SK-MEL-5 (cell line): ENCODE results near the gene HOMER1. TPM values are rescaled to one million over a fixed set of nuclear protein-coding genes. Genes with fewer than 3 reads are reported as not detected.
A peak's percentile ranks its signal among the peaks of the same experiment; 100 is the strongest.
"Not testable (repeated sequence)": the region's sequence is repeated elsewhere in the genome, so short reads cannot be mapped to it uniquely, and the experiment has no call there.

ENCODE experiments used
- DNase-seq: peaks from one replicate; pipeline ENCODE4 v3.0.0-alpha.2; 2016; ENCODE audit warnings: low read depth, low spot score
- in situ Hi-C: cut with HindIII; loops from 2 replicates; pipeline ENCODE4 v1.10.0; 2016; ENCODE audit warnings: low sequenced_read_pairs, high pct_unique_total_duplicates, low pct_unique_long_range_greater_than_20kb
- small RNA-seq, 2 experiments: library from RNA; depleted of rRNA; stranded (forward); fragments of <200 nt; gene quantifications; one replicate each; pipeline ENCODE3, GENCODE V24; 2014
- total RNA-seq: library from RNA; depleted of rRNA; stranded (reverse); fragments of >200 nt; shearing (Covaris generic); gene quantifications from 2 replicates; pipeline ENCODE4 v1.2.3, GENCODE V29; 2014; rRNA removed

The HOMER1 gene
- total RNA-seq, 1 experiment from 2014 or later, result 12.6 TPM

DNA sequence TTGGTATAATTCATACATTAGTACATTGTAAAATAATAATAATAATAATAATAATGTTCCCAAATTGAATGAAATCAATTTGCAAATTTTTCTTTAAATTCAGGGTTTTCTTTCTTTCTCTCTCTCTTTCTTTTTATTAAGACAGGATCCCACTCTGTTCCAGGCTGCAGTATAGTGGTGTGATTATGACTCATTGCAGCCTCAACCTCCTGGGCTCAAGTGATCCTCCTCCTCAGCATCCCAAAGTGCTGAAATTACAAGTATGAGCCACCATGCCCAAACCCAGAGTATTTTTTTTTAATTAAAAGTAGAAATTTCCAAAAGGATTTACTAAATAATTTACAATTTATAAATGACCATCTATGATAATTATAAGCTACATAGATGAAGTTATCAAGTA lies 117.7 kb downstream of the HOMER1 start:
- DNase-seq, result peak; percentile 13
- in situ Hi-C loops, result no loop called here

DNA sequence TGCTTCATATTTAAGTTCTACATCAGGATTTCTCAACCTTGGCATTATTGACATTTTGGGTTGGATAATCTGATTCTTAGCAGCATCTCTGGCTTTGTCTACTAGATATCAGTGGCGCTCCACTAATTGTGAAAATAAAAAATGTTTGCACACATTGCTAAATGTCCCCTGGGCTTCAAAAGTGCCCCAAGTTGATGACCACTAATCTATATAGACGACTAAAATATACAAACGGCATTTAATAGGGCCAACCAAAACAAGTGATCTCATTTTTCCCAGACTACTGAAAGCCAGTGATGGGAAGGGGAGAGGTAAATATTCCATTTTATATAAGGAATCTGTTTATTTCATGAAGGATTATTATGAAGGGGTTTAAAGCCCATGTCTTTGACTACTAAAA lies 118.6 kb downstream of the HOMER1 start:
- DNase-seq, result no peak
- in situ Hi-C loops, result no loop called here

DNA sequence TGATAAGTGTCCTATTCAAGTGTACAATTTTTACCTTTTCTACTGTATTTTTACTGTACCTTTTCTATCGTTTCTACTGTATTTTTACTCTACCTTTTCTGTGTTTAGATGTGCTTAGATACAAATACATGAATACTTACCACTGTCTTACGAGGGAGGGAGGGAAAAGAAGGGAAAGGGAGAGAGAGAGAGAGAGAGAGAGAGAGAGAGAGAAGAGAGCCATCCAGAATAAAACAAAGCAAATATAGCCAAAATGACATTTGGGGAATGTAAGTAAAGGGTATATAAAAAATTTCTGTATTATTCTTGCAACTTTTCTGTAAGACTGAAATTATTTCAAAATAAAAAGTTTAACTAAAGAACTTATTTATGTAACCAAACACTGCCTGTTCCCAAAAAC lies 121.2 kb downstream of the HOMER1 start:
- no peak for DNase-seq
- in situ Hi-C loops, result no loop called here

DNA sequence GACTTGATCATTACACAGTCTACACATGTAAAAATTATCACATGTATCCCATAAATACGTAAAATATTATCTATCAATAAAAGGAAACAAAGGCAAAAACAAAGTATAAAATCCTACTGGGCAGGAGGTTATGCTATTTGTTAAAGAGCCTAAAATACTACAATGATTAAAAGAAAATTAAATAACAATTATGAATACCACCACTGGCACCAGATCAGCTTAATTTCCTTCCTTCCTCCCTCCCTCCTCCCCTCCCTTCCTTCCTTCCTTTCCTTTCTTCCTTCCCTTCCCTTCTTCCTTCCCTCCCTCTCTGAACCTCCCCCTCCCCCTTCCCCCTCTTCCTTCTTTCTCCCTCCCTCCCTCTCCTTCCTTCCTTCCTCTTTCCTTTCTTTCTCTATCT lies 127.3 kb downstream of the HOMER1 start:
- in situ Hi-C loops, result no loop called here
- no peak for DNase-seq

DNA sequence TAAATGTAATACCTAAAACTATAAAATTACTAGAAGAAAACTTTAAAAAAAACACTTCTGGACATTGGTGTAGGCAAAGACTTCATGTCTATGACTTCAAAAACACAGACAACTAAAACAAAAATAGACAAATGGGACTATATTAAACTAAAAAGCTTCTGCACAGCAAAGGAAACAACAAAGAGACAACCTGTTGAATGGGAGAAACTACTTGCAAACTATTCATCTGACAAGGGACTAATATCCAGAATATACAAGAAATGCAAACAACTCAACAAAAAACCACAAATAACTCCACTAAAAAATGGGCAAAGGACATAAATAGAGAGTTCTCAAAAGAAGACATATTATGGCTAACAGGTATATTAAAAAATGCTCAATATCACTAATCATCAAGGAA lies 128.8 kb downstream of the HOMER1 start:
- DNase-seq, in situ Hi-C loops: not testable (repeated sequence)

DNA sequence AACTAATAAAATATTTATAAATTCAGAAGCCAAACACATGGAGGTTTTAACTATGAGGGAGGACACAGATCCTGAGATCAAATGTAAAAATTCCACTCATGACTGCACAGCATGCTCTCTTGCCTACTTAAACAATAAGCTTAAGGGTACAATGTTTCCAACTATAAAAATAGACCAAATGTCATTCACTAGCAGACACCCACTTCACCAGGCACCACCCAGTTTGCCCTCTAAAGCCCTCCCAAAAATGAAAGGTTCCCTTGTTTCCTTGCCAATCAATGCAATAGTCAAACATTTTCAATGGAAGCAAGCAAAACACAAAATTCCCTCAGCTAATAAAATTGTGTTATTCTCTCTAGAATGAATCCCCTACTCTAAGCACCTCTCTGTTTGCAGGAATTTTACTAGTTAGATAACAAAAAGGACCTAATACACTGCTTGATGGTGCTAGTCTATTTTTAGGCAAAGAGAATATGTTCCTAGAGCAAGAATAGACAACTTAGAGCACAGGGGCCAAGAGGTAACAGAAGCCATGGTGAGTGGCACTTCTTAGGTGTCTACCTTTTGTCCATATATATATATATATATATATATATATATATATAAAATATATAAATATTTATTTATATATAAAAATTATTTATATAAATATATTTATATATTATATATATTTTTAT lies 135.3 kb downstream of the HOMER1 start:
- in situ Hi-C loops, result no loop called here
- DNase-seq, result peak; percentile 52

DNA sequence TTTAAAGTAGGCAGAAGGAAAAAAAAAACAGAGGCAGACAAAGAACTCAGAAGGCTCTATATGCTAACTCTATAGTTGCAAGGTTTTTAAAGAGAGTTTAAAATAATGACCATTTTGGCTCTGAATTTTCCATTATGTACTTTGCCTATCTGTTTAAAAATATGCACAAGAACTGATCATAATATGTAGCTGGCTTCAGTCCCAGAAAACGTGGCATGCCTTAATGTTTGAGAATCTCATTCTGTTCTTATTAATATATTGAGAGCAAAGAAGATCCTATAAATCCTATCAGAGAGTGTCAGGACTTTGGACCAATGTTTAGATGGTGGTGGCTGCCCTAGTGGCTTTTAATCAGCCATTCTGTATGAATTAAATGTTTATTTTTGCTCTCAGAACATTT lies 156.5 kb downstream of the HOMER1 start:
- in situ Hi-C loops, result no loop called here

DNA sequence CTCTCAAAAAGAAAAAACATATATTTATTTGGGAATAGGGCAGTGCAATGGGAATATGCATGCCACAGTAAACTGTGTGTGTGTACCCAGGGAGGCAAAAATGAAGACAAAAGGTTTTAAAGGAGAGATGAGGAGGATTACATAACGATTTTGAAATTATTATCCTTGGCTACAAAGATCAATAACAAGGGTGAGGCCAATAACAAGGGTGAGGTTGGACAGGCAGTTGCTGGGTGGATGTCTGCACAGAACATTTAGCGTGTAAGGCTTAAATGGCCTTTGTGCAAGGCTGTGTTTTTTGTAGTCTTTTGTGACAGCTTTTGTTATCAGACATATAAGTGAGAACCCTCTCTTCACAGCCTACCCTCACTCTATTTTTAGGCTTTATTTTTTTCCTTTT lies 164.1 kb downstream of the HOMER1 start:
- in situ Hi-C loops, result no loop called here

More for the DNA sequence above, 156.5 kb downstream of the HOMER1 start:
- no peak for DNase-seq

DNA sequence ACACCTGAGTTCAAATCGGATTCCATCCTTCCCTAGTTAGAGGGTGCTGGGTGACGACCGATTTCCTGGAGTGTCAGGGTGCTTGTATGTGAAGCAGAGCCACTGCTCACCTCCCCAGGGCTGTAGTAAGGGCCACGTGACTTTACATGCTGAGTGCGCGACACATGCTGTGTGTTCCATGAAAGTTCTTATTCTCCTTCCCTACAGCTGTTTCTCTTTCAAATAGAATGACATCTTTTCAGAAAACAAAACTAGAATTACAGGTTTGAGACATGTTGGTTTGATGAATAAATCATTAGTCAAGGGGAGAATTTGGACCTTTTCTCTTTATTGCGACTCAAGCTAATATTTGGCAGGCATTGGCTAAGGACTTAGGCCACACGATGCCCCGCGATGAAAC lies 164.9 kb downstream of the HOMER1 start:
- in situ Hi-C loops, result no loop called here
- DNase-seq, result no peak

More for the DNA sequence above, 164.1 kb downstream of the HOMER1 start:
- DNase-seq, result no peak

DNA sequence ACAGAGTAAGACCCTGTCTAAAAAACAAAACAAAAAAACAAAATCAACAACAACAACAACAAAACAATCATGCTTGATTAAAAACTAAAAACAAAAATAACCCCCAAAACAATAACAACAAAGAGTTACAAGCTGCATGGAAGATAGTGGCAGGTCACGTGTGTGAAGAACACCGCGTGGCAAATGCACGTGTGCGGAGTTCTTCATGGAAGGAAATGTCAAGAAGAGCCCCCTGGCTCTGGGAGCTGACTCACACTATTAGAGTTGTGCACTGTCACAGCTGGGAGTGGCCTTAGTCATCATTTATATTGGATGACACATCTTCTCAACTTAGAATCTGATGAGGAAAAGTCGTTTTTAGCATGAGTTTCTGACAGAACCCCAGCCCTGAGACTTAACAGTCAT lies 167.5 kb downstream of the HOMER1 start:
- in situ Hi-C loops, result no loop called here
- no peak for DNase-seq

DNA sequence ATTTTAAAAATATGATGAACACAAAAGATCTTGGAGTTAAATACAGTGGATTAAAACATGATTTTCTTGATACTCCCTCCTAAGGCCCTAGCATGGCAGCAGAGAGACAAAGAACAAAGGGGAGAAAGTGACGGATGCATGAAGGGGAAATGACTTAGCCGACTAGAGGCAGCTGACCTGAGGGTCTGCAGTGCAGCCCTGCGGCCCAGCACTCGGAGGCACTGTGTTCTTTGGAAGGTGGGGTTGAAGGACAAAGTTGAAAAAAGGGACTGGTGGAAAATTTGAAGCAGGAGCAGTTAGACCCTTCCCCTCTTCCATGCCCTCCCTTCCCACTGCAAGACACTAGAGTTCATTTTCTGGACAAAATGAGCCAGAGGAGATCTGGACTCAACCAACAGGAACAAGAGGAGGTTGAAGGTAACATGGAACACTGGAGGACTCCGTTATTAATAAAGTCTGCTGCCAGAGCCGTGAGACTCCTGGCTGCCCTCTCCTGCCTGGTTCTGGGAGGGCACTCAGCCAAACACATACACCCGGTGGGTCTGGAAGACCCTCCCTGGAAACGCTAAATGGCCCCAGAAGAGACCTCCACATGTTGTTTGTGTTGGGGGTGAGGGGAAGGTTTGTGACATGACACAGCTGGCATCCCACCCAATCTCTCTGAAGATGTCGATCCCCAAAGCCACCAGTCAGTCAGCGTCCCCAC lies 179.9 kb downstream of the HOMER1 start:
- in situ Hi-C loops, result no loop called here
- peak; percentile 47 for DNase-seq

DNA sequence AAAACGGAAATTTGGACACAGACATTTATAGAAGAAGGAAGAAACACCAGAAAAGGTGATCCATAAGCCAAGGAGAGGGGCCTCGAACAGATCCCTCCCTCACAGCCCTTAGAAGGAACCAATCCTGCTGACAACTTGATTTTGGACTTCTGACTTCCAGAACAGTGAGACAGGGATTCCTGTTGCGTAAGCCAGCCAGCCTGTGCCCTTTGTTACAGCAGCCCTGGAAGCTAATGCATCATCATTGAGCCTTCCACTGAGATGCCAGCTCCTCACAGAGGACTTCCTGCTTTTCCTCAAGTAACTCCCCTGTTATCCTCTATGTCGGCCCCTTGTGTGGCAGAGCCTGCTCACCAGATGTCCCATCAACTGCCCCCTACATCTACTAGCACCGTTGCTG lies 183.9 kb downstream of the HOMER1 start:
- in situ Hi-C loops, result no loop called here

DNA sequence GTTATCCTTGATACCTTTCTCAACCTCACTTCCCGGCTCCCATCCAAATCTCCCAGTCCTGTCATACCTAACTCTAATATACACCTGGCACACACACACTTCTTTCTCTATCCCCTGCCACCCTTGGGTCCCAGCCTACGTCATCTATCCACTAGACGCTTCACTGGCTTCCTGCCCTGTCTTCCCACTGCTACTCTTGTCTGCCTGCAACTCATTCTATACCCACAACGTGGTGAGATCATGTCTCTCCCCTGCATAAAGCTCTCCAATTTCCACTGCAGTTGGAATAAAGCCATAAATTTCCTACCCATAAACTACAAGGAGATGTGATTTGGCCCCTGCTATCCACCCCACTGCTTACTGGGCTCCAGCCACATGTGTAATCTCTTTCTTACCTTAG lies 184.5 kb downstream of the HOMER1 start:
- in situ Hi-C loops, result no loop called here
- no peak for DNase-seq

More for the DNA sequence above, 183.9 kb downstream of the HOMER1 start:
- no peak for DNase-seq

Small RNA genes lying within 50 kb of the gene (small RNA-seq; reads per million reads assigned to genes)
- 0 reads per million in 2 experiments for gene RF00019

Other genes starting within 250 kb of the HOMER1 start
- gene TENT2, start 98.3 kb upstream of the HOMER1 start, total RNA-seq, result 30.3 and 40.2 TPM in 2 replicates
- 0.05 and 0.11 TPM in 2 replicates for gene CMYA5, start 175.7 kb upstream of the HOMER1 start, total RNA-seq